Activated naive CD8-positive, alpha-beta T cell treated with anti-CD3 and anti-CD28 coated beads for 36 hours (primary cell): Measurements from ENCODE around the gene ANKRD34A. TPM values are rescaled to one million over a fixed set of nuclear protein-coding genes. Genes with fewer than 3 reads are reported as not detected.

Experiments used
- DNase-seq: peaks from one replicate; pipeline ENCODE4 v3.0.0; 2021
- H3K27ac Mint-ChIP-seq: one replicate; pipeline ENCODE4 v1.8.0; 2022; ENCODE audit warnings: mild to moderate bottlenecking, moderate library complexity, mixed read lengths
- H3K27me3 Mint-ChIP-seq: one replicate; pipeline ENCODE4 v1.8.0; 2022; ENCODE audit warnings: mild to moderate bottlenecking, mixed read lengths
- H3K36me3 Mint-ChIP-seq: one replicate; pipeline ENCODE4 v1.8.0; 2021; ENCODE audit warnings: mild to moderate bottlenecking, mixed read lengths
- H3K4me1 Mint-ChIP-seq: one replicate; pipeline ENCODE4 v1.8.0; 2021; ENCODE audit warnings: mixed read lengths
- H3K4me3 Mint-ChIP-seq: one replicate; pipeline ENCODE4 v1.8.0; 2022; ENCODE audit warnings: mild to moderate bottlenecking, moderate library complexity, mixed read lengths
- H3K9me3 Mint-ChIP-seq: one replicate; pipeline ENCODE4 v1.8.0; 2022; ENCODE audit warnings: mixed read lengths
- total RNA-seq, 2 experiments: library from RNA; stranded (reverse); gene quantifications; one replicate each; pipeline ENCODE4 v1.2.3, GENCODE V29; 2021

ANKRD34A gene
- 10 to 100 TPM in 1 of 2 experiments, 1 to 10 TPM in 1; 9.3 to 10.3 TPM for total RNA-seq

DNA sequence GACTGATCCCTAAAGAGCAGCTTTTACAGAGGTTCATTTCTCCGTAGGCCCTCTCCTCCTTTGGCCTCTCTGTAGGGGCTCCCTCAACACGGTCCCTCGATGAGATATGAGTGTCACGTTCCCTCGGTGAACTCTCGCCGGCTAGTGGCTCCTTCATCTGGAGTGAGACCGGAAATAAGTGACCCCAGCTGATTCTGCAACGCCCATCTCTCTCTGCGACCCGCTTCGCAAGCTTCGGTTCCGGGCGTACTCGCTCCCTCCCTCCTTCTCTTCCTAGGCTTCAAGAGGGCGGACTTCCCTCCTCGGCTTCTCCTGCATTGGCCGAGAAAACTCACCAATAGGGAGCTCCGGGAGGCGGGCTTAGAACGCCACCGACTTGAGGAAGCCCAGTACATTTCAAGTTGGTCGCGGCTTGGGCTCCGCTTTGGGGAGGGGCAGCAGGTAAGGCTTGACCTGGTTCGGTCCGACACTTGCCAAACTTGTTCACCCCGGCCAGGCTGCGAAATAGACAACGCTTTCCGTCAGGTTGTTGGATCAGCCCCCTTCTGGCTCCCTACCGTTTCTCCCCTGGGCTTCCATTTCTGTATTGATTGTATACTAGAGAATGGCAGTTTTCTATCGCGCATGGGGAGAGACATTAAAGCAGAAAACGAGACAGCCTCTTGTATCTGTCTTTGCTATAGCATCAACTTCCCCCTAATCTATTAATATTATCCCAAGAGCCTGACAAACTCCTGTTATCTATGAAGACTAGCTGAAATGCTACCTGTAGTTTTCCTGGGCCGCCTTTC, at the start of gene ANKRD34A, which contains the start of gene POLR3GL:
TSS of gene ANKRD34A (minus strand) at position 248 of the 791 bp plus-strand sequence. CDS start 2,816 bp downstream, outside the sequence.
TSS of gene POLR3GL (plus strand) at position 363 of the 791 bp plus-strand sequence. CDS start 10,176 bp downstream, outside the sequence.
- Mint-ChIP-seq H3K4me3 (peak within 1 kb of the TSS; percentile 89), H3K36me3 (peaks cover 30% of the 10 kb centered on the region), H3K27me3 (no peaks in the 10 kb centered on the region), H3K9me3 (peaks cover 5% of the 10 kb centered on the region), H3K27ac (peak within 1 kb of the TSS; percentile 95), H3K4me1 (peaks cover 32% of the 10 kb centered on the region)
- DNase-seq = peak; percentile 89

DNA sequence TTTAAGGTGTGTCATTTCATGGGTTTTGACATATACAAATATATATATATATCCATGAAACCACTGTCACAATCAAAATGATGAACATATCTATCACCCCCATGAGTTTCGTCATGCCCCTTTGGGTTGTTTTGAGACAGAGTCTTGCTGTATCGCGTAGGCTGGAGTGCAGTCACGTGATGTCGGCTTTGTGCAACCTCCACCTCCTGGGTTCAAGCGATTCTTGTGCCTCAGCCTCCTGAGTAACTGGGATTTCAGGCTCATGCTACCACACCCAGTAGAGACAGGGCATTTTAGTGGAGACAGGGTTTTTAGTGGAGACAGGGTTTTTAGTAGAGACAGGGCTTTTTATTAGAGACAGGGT, 49.2 kb upstream of the ANKRD34A start:
- Mint-ChIP-seq H3K4me3 (no peak overlapping the region), H3K4me1 (peaks cover 9% of the 10 kb centered on the region), H3K27ac (no peak overlapping the region), H3K36me3 (no peaks in the 10 kb centered on the region), H3K9me3 (no peaks in the 10 kb centered on the region), H3K27me3 (peaks cover 11% of the 10 kb centered on the region)
- DNase-seq = no peak

DNA sequence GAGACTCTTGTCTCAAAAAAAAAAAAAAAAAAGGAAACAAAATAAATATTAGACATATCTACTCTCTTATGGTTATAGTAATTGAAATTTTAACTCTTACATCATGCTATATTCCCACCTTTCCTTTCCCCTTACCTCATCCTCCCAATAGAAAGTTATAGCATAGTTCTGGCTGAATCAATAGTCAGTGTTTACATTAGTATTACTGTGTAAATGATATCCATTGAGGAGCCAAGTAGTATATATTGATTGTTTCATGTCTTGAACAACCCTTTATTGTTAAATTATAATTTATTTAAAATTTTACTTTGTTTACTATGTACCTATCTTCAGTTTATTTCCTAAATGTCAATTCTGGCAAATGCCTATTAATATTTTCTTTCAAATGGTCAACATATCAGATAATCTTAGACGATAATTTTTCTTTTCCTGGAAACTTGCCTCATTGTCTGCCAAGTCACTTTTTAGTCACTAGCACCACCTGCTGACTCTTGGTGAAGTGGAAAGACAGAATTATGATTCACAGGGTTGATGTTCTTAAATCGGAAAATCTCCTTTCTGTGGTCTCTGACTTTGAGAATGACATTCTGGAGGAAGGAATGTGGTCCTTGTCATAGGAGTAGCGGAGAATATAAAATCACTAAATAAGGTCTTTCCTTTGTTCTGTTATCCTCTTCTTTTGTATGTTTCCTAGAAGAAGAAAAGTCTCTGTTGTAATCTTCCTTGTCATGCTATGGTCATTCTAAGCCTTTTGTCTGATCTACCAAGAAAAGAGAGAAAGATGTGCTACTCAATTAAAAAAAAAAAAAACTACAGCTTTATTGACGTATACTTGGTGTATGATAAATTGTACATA, 48.6 kb upstream of the ANKRD34A start:
- peaks cover 9% of the 10 kb centered on the region for H3K4me1 Mint-ChIP-seq
- H3K27me3 Mint-ChIP-seq = peaks cover 5% of the 10 kb centered on the region
- H3K36me3 Mint-ChIP-seq = no peaks in the 10 kb centered on the region
- no peaks in the 10 kb centered on the region for H3K9me3 Mint-ChIP-seq
- peak; percentile 45 for DNase-seq
- H3K4me3 Mint-ChIP-seq = no peak overlapping the region
- H3K27ac Mint-ChIP-seq = peak overlapping the region; percentile 38

DNA sequence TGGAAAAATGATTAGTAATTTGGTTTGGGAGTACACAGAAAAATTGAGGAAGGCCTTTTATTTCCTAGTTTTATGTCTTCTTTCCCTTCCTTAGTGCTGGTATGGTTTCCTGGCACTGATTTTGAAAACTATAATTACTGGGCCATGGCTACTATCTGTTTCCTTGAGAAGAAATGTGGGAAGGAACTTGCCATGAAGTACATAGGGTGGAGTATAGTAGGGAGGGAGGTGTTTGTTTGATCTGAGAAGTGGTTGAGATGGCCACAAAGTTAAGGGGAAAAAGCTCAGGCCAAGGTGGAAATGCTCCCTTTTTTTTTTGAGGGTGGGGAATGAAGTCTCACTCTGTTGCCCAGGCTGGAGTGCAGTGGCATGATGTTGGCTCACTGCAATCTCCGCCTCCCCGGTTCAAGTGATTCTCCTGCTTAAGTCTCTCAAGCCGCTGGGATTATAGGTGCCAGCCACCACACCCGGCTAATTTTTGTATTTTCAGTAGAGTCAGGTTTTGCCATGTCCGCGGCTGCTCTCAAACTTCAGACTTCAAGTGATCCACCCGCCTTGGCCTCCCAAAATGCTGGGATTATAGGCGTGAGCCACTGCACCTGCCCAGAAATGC, 45.9 kb upstream of the ANKRD34A start:
- peaks cover 26% of the 10 kb centered on the region for H3K4me1 Mint-ChIP-seq
- no peak overlapping the region for H3K27ac Mint-ChIP-seq
- no peak for DNase-seq
- H3K36me3 Mint-ChIP-seq = no peaks in the 10 kb centered on the region
- H3K27me3 Mint-ChIP-seq = no peaks in the 10 kb centered on the region
- no peak overlapping the region for H3K4me3 Mint-ChIP-seq
- H3K9me3 Mint-ChIP-seq = no peaks in the 10 kb centered on the region

DNA sequence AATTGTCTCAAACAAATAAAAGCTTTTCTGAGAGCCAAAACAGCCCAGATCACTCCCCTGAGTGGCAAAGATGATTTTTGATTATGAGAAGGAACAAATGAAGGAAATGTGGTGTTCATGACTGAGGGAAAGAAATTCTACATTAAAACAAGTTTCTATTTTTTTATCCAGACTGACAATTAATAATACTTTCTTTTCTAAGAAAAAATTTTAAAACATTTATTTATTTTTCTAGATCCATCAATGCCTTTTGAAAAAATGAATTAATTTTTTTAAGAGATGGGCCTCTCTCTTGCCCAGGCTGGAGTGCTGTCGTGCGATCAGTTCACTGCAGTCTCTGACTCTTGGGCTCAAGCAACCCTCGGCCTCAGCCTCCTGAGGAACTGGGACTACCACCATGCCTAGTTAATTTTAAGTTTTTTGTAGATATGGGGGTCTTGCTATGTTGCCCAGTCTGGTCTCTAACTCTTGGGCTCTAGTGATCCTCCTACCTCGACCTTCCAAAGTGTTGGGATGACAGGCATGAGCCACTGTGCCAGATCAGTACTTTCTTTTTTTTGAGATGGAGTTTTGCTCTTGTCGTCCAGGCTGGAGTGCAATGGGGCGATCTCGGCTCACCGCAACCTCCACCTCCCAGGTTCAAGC, 43.2 kb upstream of the ANKRD34A start:
- Mint-ChIP-seq H3K9me3 (no peaks in the 10 kb centered on the region), H3K4me3 (no peak overlapping the region), H3K36me3 (no peaks in the 10 kb centered on the region), H3K27ac (peak overlapping the region; percentile 88), H3K4me1 (peaks cover 36% of the 10 kb centered on the region), H3K27me3 (no peaks in the 10 kb centered on the region)
- DNase-seq = no peak

DNA sequence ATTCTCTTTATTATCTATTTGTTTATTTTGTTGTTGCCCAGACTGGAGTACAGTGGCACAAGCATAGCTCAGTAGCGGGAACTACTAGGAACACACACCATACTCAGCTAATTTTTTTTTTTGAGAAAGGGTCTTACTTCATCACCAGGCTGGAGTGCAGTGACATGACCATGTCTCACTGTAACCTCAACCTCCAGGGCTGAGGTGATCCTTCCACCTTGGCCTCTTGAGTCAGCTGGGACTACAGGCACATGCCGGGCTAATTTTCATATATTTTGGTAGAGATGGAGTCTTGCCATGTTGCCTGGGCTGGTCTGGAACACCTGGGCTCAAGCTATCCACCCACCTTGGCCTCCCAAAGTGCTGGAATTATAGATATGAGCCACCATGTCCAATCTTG, 37.3 kb upstream of the ANKRD34A start:
- DNase-seq = no peak
- H3K36me3 Mint-ChIP-seq = no peaks in the 10 kb centered on the region
- H3K27ac Mint-ChIP-seq = peak overlapping the region; percentile 80
- no peak overlapping the region for H3K4me3 Mint-ChIP-seq
- no peaks in the 10 kb centered on the region for H3K27me3 Mint-ChIP-seq
- H3K4me1 Mint-ChIP-seq = peaks cover 70% of the 10 kb centered on the region
- H3K9me3 Mint-ChIP-seq = no peaks in the 10 kb centered on the region

DNA sequence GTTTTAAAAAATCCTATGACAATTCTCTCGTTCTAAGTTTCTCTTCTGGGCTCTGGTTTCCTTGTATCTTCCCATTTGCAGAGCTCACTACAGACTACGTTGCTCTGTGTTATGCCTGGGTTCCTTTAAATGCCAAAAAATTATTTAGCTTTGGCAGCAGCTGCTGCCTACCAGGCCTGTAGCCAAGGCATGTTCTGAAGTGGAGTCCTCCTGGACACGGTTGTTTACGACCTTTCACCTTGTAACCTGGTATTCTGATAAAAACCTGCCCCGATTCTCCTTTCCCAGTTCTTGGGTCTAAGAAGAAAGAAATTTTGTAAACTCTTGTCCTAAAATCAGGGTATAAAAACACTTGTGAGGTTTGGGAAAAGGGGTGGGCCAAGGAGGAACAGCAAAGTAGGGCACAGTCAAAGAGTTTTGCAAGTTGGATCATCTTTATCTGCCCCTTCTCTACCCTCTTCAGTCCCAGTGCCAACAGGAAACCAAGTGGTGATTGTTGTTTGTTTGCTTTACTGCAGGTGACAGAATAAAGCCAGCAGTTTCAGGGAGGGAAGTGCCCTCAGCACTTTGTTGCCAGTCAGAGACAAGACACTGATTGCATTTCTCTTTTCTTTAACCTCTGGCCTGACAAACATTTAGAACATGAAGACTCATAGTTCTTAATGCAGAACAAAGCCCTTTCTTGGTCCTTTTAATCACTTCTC, 35.1 kb upstream of the ANKRD34A start:
- Mint-ChIP-seq H3K4me3 (peak overlapping the region; percentile 70), H3K27ac (peak overlapping the region; percentile 99), H3K36me3 (peaks cover 20% of the 10 kb centered on the region), H3K9me3 (no peaks in the 10 kb centered on the region), H3K27me3 (no peaks in the 10 kb centered on the region), H3K4me1 (peaks cover 57% of the 10 kb centered on the region)
- DNase-seq = no peak

DNA sequence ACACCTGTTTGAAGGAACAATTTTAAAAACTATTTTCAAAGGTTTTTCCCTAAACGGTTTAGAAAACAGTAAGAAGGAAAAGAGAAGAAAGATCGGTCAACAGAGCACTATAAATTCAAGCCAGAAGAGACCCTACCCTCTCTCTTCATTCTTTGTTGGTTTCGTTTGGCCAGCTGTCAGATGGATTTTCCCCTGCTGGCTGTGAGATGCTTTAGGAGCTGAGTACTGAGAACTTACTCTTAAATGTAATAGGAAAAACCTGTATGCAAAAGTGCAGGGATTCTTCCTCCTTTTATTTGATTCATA, 33.3 kb upstream of the ANKRD34A start:
- H3K27ac Mint-ChIP-seq = peak overlapping the region; percentile 99
- peaks cover 64% of the 10 kb centered on the region for H3K4me1 Mint-ChIP-seq
- no peaks in the 10 kb centered on the region for H3K9me3 Mint-ChIP-seq
- peak overlapping the region; percentile 95 for H3K4me3 Mint-ChIP-seq
- H3K36me3 Mint-ChIP-seq = peaks cover 38% of the 10 kb centered on the region
- DNase-seq = no peak
- no peaks in the 10 kb centered on the region for H3K27me3 Mint-ChIP-seq

DNA sequence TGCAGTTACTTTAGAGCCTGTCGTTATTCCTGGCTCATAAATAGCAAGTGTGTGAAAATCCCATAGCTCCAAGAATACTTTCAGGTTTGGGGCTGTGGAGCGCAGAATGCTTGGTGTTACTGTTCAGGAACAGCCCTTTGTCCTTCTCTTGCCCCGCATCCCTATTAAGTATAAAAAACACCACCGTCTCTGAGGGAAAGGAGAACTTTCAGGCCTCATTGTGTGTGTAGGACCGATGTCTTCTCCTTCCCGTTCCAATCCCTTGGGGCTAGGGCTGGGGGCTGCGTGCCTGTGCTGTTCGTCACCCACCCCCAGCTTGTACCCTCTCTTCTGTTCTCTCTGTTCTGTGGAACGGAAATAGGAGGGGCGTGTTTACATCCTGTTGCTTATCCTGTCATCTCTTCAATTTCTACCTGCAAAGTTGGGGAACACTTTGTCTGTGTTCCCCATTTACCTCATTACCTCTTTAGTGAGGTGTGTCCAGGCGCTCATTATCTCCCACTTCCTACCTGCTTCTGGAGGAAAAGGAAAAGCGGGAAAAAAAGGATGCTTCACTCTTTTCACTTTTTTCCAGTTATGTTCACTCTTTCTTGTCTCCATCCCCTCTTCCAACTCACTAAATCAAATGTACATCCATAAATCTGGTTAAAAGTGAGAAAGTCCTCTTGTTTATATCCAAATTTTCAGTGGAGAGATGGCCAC, 32.8 kb upstream of the ANKRD34A start:
- peaks cover 42% of the 10 kb centered on the region for H3K36me3 Mint-ChIP-seq
- no peaks in the 10 kb centered on the region for H3K9me3 Mint-ChIP-seq
- peak overlapping the region; percentile 99 for H3K27ac Mint-ChIP-seq
- DNase-seq = peak; percentile 56
- H3K4me1 Mint-ChIP-seq = peaks cover 69% of the 10 kb centered on the region
- H3K27me3 Mint-ChIP-seq = no peaks in the 10 kb centered on the region
- peak overlapping the region; percentile 95 for H3K4me3 Mint-ChIP-seq

DNA sequence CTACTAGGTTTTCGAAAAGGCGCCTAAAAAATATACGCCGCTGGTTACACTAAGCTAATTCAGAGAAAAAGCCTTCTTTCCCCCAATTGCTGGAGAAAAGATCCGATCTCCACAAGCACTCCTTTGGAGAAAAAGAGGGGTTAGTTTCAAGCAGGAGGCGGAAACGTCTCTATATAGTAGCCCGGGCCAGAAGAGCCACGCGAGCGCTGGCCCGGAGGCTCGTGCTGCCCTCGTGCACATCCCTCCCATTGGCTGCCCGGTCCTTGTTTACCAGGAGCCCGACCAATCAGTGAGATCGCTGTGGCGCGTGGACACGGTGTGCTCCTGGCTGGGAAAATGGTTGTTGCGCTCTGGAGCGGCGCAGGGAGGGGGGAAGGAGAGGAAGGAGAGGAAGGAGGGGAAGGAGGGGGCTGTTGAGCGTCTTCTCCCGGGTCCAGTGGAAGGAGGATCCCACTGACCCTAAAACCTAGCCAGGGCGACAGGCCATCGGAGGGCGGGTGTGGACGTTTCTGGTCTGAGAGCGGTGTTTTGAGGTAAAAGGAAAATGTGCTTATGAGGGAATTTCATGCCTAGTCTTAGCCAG, 32.1 kb upstream of the ANKRD34A start, which contains the start of gene TXNIP:
TSS of gene TXNIP (minus strand) at position 147 of the 583 bp plus-strand sequence. CDS start 313 bp downstream, outside the sequence.
- peak; percentile 94 for DNase-seq
- Mint-ChIP-seq H3K27ac (peak within 1 kb of the TSS; percentile 99), H3K27me3 (no peaks in the 10 kb centered on the region), H3K9me3 (no peaks in the 10 kb centered on the region), H3K4me3 (peak within 1 kb of the TSS; percentile 95), H3K4me1 (peaks cover 69% of the 10 kb centered on the region), H3K36me3 (peaks cover 49% of the 10 kb centered on the region)

DNA sequence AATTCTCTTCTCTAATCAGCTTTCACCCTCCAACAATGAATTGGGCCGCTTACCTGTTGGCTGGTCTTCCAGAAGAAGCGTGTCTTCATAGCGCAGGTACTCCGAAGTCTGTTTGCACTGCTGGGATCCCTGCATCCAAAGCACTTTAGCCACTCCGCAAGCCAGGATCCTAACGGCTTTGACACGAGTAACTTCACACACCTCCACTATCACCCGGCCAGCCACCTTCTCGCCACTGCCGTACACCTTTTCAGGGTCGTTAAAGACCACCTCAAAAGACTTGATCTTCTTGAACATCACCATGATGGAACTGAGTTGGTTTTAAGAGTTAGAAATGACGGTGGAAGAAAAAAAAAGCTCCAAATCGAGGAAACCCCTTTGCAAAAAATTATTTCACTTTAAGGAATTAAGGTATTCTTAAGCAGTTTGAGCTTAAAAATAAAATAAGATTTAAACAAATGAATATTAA, 31.6 kb upstream of the ANKRD34A start:
- peak overlapping the region; percentile 95 for H3K4me3 Mint-ChIP-seq
- peaks cover 49% of the 10 kb centered on the region for H3K36me3 Mint-ChIP-seq
- peak overlapping the region; percentile 99 for H3K27ac Mint-ChIP-seq
- H3K4me1 Mint-ChIP-seq = peaks cover 70% of the 10 kb centered on the region
- H3K27me3 Mint-ChIP-seq = no peaks in the 10 kb centered on the region
- DNase-seq = no peak
- no peaks in the 10 kb centered on the region for H3K9me3 Mint-ChIP-seq

DNA sequence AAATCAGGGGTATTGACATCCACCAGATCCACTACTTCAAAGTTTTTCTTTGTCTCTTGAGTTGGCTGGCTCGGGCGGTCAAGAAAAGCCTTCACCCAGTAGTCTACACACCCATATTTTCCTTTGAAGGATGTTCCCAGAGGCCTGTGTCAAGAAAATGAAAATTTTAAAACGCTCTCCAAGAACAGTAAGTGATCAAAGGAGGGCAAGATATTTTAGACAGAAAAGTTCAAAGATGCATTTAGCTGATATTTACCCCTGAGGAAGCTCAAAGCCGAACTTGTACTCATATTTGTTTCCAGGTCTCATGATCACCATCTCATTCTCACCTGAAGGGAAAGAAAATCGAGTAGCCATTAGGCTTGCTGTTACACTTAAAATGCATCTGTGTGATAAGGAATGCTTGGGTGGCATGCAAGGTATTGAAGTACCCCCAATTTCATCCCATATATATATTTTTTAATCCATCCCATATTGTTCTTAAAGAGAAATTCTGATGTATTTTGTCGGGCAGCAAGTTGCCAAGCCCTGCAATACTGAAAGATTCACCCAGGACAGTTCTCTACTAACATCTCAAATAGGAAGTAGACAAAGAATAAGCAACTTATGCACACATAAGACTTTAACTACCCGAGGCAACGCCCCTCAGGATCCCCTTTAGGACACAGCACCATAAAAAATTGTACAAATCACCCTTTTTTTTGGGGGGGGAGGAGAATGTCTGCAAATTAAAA, 30.9 kb upstream of the ANKRD34A start:
- H3K9me3 Mint-ChIP-seq = no peaks in the 10 kb centered on the region
- H3K4me1 Mint-ChIP-seq = peaks cover 75% of the 10 kb centered on the region
- peaks cover 49% of the 10 kb centered on the region for H3K36me3 Mint-ChIP-seq
- no peaks in the 10 kb centered on the region for H3K27me3 Mint-ChIP-seq
- peak overlapping the region; percentile 99 for H3K27ac Mint-ChIP-seq
- DNase-seq = no peak
- H3K4me3 Mint-ChIP-seq = peak overlapping the region; percentile 95
